Measurements from ENCODE around the gene TROAP. TPM values are rescaled to one million over a fixed set of nuclear protein-coding genes. Genes with fewer than 3 reads are reported as not detected.

The TROAP gene
- total and polyA plus RNA-seq, 9 of the 15 experiments (the other 6 are each of a cell fraction or from before 2014, with no cell fraction given) = 46.4 to 171 (median 59.8) TPM

GRCh38 chr12:49322708-49323523 lies at the start of gene TROAP (continued):
- TF ChIP-seq NBN (IDR thresholded peaks at IDR 0.05; ENCODE audit: low read depth) (0 out of 2 replicates have a peak, but pooled peaks have one; percentile 33), ZNF318 (IDR thresholded peaks at IDR 0.05; ENCODE audit: borderline replicate concordance in 1 of 2, low read depth in 1 of 2) (no peak), ZNF253 (CRISPR knock-in tag; conservative IDR thresholded peaks at IDR 0.05) (no peak), ZNF551 (CRISPR knock-in tag; IDR thresholded peaks at IDR 0.05) (no peak), ETV6 (IDR thresholded peaks at IDR 0.05; ENCODE audit: borderline replicate concordance in 1 of 2, low read depth in 2 of 2, low read length in 1 of 2) (no peak), ETV6 (CRISPR knock-in tag; IDR thresholded peaks at IDR 0.05; ENCODE audit: borderline replicate concordance) (no peak), DNMT1 (IDR thresholded peaks at IDR 0.05) (no peak), ZNF41 (CRISPR knock-in tag; conservative IDR thresholded peaks at IDR 0.05) (no peak), ESRRB (CRISPR knock-in tag; IDR thresholded peaks at IDR 0.05; ENCODE audit: borderline replicate concordance) (no peak), HCFC1 (IDR thresholded peaks at IDR 0.05; ENCODE audit: low read depth, low read length) (peak; percentile 35), BRF2 (IDR thresholded peaks at IDR 0.05; ENCODE audit: borderline replicate concordance, insufficient read depth, insufficient read length) (no peak), FUS (optimal IDR thresholded peaks at IDR 0.05; ENCODE audit: low read depth, low read length) (no peak), PPARD (CRISPR knock-in tag; IDR thresholded peaks at IDR 0.05) (no peak), TSC22D4 (tag; IDR thresholded peaks at IDR 0.05) (no peak), IRF2 (CRISPR knock-in tag; IDR thresholded peaks at IDR 0.05) (no peak), ZBTB33 (CRISPR knock-in tag; IDR thresholded peaks at IDR 0.05) (no peak), ZNF766 (CRISPR knock-in tag; conservative IDR thresholded peaks at IDR 0.05) (no peak)

Measured in K562 (cell line).